GM19438 (cell line): ENCODE measurements around the gene TBC1D8.

ENCODE experiments used
- ATAC-seq: cut with Tn5 transposase; IDR thresholded peaks from one replicate; pipeline ENCODE4 v1.9.1; 2021; ENCODE audit warnings: low read depth; ENCODE audit not compliant: unreplicated experiment

The TBC1D8 gene

DNA sequence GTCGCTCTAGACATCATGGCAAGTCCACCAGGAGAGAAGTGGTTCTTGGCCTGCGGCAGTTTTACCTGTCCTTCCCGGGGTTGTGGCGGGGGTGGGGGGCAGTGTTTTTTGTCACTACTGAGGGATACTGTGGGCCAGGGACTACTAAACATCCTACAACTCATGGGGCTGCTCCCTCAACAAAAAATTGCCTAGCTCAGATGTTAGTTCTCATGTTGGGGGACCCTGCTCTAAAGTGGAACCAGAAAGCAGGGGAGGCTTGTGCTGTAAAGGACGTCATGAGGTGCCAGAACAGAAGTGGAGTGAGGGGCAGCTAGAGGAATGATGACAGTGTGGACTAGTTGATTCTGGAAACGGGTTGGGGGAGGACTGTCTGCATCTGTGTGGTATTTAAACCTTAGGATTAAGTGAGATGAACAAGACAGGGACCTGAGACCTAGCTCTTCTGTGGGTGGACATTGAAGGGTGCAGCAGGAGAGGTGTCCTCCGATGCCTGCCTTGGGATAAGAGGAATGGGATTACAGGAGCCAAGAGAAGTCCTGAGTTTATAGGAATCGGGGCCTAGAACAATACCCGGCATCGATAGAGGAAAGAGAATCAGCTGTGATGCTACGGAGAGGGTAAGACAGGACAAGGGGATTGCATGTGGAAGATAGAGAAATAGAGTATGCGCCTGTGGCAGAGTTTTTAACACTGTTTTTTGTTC lies 146.4 kb downstream of the TBC1D8 start:
- ATAC-seq, result no peak

DNA sequence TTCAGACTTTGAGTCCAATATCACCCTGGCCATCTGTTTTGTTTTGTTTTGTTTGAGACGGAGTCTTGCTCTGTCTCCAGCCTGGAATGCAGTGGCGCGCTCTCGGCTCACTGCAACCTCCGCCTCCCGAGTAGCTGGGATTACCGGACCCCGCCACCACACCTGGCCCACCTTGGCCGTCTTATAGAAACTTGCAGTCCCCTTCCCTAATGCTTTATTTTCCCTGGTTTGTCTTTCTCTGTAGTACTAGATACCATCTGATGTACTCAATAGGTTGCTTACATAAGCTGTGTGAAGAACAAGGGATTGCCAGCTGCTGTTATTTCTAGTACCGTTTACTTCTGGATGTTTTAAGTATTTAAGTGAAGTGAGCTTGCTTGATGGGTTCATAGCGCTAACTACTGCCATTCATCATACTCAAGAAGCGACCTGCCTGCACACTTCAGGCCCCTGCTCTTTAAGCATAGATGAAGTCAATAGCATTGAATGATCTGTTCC lies 147.9 kb downstream of the TBC1D8 start:
- ATAC-seq, result no peak

DNA sequence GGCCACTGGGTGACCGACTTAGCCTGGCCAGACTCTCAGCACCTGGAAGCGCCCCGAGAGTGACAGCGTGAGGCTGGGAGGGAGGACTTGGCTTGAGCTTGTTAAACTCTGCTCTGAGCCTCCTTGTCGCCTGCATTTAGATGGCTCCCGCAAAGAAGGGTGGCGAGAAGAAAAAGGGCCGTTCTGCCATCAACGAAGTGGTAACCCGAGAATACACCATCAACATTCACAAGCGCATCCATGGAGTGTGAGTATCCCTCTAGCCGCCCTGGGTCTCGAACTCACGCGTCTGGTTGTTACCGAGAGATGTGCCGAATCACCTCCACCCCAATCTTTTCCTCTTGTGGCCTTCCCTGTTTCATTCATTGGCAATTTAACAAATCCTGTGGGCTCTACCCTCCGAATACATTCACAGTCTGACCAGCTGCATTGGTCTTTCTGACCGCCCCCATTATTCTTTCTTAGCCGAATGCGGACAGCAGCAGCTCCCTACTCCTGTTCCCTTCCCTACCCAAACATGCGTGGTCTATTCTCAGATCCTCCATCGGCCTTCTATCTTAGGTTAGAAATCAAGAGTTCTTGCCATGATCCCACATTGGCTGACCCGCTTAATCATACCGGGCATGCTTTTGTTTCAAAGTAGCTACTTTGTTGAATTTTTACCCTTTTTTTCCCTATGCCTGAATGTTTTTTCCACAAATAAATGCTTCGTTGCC lies 148.5 kb downstream of the TBC1D8 start:
- no peak for ATAC-seq

DNA sequence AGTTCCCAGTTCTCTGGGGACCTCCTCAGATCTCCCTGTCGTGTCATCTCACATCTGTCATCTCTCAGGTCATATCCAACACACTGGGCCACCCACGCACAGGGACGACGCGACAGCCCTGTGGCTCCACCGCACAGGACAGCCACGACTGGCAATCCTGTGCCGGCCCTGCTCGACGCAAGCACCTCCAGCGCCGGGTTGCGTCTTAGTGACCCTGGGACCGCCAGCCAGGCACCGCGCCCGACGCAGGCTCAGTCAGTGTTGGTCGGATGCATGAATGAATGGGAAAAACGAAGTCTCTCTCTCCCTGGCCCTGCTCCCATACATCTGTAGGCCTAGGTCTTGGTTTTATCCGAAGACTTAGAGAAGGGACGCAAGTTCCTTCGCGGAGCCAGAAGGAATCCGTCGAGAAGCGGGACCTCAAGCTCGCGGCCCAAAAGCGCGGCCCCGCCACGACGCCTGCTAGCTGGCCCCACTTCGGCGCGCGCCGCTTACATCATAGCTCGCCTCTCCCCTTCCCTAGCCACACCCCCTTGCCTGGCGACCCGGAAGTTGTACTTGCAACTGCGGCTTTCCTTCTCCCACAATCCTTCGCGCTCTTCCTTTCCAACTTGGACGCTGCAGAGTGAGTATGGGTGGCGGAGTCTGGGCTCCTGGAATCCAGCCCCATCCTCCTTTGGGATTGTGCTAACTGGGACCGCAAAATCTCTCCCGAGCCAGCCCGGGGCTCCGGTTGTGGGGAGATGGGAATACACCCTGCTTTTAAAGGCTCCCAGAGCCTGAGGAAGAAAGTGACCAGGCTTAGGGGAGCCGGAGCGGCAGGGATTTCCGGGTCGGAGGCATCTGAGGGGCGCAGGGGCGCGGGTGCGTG lies 149.3 kb downstream of the TBC1D8 start, which contains the start of gene RPL31:
Gene RPL31, plus strand, starts transcription at position 599 of the 871 bp plus-strand sequence. CDS start 413 bp downstream, outside the sequence.
- peak; percentile 97 for ATAC-seq

DNA sequence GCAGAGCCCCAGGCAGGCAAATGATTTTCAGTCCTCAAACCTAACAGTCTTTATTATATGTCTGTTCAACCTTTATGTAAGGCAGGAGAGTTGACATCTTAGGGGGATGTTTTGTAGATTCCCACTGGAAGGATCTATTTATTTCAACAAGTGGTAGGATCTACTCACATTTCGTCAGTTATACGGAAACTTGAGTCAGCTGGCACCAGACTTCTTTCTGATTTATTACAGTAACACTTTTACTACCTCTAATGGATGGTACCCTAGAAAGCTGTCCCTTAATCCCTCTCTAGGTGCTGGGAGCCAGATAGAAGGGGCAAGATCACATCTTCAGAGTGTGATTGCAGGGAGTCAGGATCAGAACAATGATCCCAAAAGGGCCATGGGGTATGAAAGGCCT lies 151.2 kb downstream of the TBC1D8 start:
- no peak for ATAC-seq

DNA sequence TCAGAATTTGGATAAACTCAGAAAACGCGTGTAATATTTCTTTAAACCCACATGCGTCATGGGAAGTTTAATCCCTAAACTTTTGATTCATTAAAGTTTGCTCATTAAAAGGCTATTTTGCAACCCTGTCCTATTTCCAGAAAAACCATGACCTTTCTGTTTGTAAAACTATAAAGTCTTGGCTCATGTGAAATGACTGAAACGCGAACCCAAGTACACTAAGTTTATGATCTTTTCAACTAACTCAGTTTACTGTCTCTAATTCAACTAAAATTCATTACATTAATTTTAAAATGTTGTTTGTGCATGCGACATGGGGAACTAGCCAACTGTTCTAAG lies 153.0 kb downstream of the TBC1D8 start:
- no peak for ATAC-seq

DNA sequence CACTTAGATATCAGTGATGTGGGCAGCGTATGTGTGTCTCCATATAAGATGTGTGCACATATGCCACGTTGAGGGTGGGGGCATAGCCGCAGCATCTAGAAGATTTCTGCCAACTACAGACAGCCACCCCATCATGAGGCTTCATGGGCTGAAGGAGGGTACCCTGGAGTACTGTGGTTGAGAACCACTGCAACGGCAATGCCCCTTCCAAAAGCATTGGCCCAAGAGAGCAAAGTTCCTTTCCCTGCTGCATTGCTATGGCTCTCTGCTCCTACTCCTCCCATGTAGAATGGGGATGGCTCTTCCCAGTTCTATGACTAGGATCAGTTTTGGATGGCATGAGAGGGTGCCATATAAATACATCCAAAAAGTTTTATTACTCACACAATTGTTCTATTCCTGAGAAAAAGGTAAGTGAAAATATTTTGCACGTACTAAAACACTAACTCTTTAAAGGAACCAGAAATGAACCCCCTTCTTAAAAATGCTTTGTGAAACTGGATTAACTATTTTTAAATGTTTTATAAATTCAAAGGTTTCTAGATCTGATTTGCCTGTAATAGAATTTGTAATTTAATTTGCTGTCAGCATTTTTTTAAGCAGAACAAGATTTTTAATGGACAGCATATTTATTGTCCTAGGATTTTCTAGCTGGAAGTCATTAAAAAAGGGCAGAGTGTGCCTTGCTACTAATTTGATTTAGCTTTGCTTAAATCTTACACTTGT lies 153.5 kb downstream of the TBC1D8 start:
- ATAC-seq, result no peak

DNA sequence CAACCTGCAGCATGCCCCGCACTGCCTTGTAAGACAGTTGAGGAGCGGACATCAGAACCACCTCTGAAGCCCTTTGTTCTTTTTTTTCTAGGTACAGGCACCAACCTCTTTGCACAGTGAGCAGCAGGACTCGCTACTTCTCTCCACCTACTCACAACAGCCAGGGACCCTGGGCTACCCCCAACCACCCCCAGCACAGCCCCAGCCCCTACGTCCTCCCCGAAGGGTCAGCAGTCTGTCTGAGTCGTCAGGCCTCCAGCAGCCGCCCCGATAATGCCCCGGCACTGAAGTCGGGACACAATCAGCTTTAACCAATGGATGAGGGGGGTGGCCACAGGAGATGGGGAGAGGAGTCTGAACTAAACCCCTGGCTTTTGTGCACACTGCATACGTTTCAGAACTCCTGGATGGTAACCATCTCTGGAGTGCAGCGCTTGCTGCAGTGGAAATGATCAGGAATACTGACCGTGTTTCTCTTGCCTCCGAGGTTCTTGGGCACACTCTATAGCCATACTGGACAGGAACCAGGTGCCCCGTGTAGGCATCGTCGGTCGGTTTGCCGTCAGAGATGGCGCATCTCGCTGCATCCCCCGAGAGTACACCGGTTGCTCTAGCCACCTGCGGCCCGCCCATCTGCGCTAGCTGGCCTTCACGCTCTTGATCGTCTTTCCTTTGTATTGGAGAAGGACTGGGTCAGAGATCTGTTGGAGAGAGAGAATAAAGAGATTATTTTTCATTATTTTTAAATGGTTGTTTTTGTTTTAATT lies 155.7 kb downstream of the TBC1D8 start:
- no peak for ATAC-seq

DNA sequence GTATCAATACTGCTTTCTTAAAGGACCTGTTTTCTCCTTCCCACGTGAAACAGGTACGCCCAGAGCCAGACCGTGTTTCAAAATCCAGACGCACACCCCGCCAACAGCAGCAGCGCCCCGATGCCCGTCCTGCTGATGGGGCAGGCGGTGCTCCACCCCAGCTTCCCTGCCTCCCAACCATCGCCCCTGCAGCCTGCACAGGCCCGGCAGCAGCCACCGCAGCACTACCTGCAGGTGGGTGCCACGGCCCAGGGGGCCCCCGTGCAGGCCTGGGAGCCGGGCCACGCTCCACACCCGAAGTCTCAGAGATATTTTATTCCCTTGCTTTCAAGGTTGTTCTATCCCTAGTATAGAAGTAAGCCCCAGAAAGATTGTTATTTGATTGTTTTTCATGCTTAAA lies 157.9 kb downstream of the TBC1D8 start:
- ATAC-seq, result no peak

DNA sequence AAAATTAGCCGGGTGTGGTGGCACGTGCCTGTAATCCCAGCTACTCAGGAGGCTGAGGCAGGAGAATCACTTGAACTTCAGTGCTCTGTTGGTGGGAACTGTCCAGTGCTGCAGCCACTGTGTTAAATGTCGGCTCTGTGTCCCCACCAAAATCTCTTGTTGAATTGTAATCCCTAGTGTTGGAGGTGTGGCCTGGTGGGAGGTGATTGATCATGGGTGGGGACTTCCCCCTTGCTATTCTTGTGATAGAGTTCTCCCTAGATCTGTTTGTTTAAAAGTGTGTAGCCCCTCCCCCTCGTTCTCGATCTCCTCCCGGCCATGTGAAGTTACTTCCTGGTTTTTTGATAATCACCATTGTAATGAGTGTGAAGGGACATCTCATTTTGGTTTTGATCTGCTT lies 158.9 kb downstream of the TBC1D8 start:
- no peak for ATAC-seq

DNA sequence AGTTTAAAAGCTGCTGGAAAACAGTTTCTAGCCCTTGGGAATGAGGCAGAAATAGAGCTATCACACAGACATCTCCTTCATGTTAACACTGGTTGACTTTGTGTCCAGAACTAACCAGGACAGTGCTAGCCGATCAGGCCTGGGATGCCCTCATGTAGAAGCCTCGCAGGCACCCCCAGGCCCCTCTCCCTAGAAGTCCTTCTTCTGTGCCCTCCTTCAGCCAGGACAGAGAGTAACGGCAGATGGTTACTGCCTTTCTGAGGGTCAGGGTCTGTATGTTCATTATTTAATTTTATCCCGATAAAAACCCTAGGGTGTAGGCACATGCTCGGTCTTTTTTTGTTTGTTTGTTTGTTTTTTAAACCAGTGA lies 159.8 kb downstream of the TBC1D8 start:
- no peak for ATAC-seq

DNA sequence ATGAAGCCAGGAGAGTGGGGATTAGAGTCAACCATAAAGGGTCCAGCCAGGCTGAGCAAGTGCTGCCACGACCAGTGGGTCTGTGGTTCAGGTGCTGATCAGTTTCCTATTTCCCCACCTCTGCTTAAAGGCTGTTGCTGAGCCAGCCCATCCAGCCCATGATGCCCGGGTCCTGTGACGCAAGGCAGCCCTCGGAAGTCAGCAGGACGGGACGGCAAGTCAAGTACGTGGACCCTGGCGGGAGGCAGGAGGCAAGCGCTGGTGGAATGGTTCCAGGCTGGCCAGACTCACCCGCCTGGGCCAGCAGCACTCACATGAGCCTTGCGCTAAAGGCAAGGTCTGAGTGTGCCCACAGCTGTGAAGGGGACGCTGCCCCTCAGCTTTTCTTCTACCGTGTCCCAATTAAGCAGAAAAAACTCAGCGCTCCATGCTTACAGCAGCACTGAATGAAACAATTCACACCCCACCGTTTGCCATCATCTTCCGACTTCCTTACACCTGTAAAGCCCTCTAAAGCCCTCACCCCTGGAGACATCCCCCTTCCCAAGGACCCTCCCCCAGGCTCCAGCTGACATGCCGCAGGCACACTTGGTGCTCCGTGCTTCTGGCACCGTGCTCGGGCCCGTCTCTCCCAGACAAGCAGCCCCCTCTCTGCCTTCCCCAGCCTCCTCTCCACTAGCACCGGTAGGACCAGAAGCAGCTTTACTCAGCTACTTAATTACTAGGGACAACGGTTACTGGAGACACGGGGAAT lies 160.4 kb downstream of the TBC1D8 start:
- ATAC-seq, result no peak

DNA sequence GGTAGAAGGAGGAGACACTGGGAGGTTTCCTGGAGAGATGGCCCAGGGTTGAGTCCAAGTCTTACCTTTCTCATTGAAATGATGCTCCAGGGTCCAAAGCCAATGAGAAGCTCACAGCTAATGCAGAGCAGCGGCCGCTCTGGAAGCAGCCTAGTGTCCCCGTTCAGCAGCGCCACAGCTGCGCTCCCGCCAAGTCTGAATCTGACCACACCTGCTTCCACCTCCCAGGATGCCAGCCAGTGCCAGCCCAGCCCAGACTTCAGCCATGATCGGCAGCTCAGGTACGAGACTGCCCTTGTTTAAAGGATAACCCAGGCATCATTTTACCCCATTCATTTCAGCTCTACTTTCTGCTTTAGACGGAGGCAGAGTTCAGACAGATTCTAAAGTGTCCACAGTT lies 161.0 kb downstream of the TBC1D8 start:
- no peak for ATAC-seq

DNA sequence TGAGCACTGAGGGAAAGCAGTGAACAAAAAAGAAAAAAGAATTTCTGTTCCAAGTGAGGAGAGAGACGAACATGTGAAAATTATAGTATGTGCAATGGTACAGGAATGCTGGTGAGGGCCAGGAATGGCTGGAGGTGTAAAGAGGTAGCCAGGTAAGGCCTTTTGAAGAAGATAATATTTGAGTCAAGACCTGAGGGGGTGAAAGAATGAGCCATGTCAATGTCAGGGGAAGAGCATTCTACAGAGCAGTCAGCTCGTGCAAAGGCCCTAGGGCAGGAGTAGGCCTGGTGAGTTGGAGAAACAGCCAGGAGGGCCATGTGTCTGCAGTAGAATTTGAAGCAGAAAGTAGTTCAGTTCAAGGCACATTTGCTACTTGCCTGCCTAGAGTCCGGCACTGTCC lies 161.5 kb downstream of the TBC1D8 start:
- no peak for ATAC-seq

DNA sequence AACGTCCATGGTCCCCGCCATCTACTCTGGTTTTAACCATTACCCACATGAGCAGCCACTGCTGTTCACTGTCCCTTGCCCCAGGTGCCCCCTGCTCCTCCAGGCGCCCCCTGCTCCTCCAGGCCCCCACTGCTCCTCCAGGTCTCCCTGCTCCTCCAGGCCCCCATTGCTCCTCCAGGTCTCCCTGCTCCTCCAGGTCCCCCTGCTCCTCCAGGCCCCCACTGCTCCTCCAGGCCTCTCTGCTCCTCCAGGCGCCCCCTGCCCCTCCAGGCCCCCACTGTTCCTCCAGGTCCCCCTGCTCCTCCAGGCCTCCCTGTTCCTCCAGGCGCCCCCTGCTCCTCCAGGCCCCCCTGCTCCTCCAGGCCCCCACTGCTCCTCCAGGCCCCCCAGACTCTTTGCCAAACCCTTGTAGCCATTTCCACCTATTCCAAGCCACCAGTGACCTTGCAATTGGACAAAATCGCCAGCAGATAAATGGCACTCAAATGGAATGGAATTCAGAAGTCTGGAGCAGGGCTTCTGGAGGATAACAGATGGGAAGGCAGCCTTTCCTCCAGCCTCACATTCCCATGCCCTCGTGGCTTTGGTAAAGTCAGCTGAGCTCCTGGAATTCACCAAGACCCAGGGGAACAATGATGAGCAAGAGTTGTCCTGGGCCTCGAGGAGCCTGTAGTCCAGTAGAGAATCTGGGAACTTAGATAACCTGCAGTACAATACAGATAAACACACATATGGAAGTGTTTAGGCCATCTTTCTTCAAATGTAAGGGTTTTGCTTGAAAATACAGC lies 162.4 kb downstream of the TBC1D8 start:
- ATAC-seq, result no peak

DNA sequence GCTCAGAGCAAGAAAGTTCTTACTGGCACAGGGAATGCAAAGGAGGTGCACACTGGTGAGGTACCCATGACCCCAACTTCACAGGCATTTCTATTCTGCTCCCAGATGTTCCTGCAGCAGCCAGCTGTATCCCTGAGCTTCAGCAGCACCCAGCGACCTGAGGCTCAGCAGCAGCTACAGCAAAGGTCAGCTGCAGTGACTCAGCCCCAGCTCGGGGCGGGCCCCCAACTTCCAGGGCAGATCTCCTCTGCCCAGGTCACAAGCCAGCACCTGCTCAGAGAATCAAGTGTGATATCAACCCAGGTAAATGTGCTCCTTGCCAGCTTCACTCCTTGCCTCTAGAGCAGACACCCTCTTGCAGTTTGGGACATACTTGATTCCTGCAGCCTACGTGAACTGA lies 163.2 kb downstream of the TBC1D8 start:
- ATAC-seq, result no peak

DNA sequence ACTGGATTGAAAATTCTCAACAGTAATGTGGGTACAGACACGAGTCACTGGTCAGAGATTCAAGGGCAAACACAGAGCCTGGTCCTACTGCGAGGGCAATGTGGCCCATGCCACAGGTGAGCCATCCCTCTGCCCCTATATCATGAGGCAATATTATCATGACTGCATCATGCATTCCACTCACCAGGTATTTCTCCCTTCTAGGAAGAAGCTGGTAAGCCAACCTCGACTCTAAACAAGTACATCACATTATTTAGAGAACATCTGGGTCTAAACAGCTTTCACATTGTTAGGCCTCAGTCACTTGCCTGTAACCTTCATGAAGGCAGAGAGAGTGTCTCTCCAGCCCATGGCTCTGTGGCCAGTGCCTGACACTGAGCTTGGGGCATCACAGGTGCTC lies 163.6 kb downstream of the TBC1D8 start:
- no peak for ATAC-seq

DNA sequence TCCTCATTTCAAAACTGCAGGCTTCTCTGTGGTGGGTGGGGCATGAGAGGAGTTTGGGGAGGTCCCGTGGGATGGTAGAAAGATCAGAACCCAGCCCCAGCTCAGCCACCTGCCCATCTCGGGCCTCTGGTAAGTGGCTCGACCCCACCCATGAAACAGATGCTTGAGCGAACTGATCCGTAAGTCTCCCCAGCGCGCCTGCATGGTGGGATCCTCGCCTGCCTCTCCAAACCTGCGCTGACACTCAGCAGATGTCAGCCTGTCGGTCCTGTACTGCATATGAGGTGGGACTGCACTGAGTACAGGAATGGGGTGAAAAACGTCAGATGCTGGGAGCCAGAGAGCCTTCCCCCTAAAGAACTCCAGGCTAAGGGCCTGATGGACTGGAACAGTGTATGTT lies 165.0 kb downstream of the TBC1D8 start:
- no peak for ATAC-seq
